Peyer's patch (tissue), 4 donors: ENCODE data around the gene MVK. TPM values are rescaled to one million over a fixed set of nuclear protein-coding genes. Genes with fewer than 3 reads are reported as not detected.

Experiments
- DNase-seq, 3 donors: peaks; one replicate each; pipeline ENCODE4 v3.0.0-alpha.2; 2017 to 2019
- H3K27ac ChIP-seq, 4 donors: fragments of 200-600 bp; sonication (generic); one replicate each; pipeline ENCODE4 v1.5.1; 2016 to 2019
- H3K27me3 ChIP-seq, 2 donors: fragments of 200-600 bp; sonication (generic); one replicate each; pipeline ENCODE4 v1.5.1; 2019
- H3K36me3 ChIP-seq, 3 donors: fragments of 200-600 bp; sonication (generic); one replicate each; pipeline ENCODE4 v1.5.1; 2016 to 2019
- H3K4me1 ChIP-seq, 4 donors: fragments of 200-600 bp; sonication (generic); one replicate each; pipeline ENCODE4 v1.5.1; 2016 to 2019
- H3K4me3 ChIP-seq, 4 donors: fragments of 200-600 bp; sonication (generic); 1 replicate in 3 of 4; 2 replicates in 1 of 4; pipeline ENCODE4 v1.5.1; 2016 to 2019; ENCODE audit warnings: mild to moderate bottlenecking in 1 of 4
- H3K9me3 ChIP-seq, 4 donors: fragments of 200-600 bp; sonication (generic); one replicate each; pipeline ENCODE4 v1.5.1; 2016 to 2019; ENCODE audit warnings: mild to moderate bottlenecking in 1 of 4
- CTCF ChIP-seq, 6 experiments: fragments of 450-650 bp in 4 of 6; fragments of 200-600 bp in 2 of 6; sonication (generic) in 1 of 6; IDR thresholded peaks; one replicate each; pipeline ENCODE4 v1.5.1; 2017 to 2019; ENCODE audit warnings: antibody characterized with exemption in 6 of 6, mild to moderate bottlenecking in 3 of 6, moderate library complexity in 1 of 6
- POLR2A ChIP-seq, 2 donors: fragments of 450-650 bp; IDR thresholded peaks; one replicate each; pipeline ENCODE4 v1.5.1; 2017; ENCODE audit warnings: antibody characterized with exemption in 2 of 2, mild to moderate bottlenecking in 2 of 2, moderate library complexity in 2 of 2
- total RNA-seq, 4 donors: library from RNA; depleted of rRNA; stranded (reverse); fragments of >200 nt; gene quantifications; one replicate each; pipeline ENCODE4 v1.1.0, GENCODE V29; 2016

MVK gene
- total RNA-seq, 4 donors from 2014 or later = 3.3 to 66.7 (median 41.6) TPM

GRCh38 chr12:109595321-109595902 is 21.8 kb downstream of the MVK start:
- DNase-seq = no peak
- no peaks in the 10 kb centered on the region for H3K27me3 ChIP-seq
- no peaks in the 10 kb centered on the region for H3K9me3 ChIP-seq
- peaks cover 0 to 10% (median 3%) of the 10 kb centered on the region in 4 donors for H3K4me1 ChIP-seq
- no peak overlapping the region for H3K4me3 ChIP-seq
- peaks cover 0 to 38% (median 0%) of the 10 kb centered on the region in 3 donors for H3K36me3 ChIP-seq
- TF ChIP-seq POLR2A (IDR thresholded peaks at IDR 0.05) (no peak), CTCF (IDR thresholded peaks at IDR 0.05) (no peak)
- no peak overlapping the region for H3K27ac ChIP-seq

DNA sequence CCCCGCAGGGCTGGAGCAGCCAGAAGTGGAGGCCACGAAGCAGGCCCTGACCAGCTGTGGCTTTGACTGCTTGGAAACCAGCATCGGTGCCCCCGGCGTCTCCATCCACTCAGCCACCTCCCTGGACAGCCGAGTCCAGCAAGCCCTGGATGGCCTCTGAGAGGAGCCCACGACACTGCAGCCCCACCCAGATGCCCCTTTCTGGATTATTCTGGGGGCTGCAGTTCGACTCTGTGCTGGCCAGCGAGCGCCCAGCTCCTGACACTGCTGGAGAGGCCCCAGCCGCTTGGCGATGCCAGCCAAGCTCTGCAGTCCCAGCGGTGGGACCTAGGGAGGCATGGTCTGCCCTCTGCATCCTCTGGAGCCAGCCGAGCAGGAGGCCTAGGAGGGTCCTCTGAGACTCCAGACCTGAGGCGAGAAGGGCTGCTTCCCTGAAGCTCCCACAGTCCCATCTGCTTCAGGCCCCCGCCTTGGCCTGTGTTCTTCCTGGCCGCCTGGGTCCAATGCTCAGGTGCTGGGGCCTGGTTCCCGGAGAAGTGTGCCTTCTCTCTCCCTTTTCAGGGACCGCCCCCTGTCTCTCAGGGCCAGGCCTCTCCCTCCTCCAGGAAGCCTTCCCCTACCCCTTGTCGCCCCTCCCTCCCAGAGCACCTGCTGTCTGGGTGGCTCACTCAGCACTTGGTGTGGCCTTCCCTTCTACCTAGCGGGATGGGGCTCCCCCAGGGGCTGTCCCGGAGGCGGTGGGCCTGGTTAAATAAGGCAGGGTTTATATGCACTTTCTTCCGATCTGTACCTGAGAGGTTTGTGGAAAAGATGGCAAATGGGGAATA is 23.0 kb downstream of the MVK start:
- no peaks in the 10 kb centered on the region for H3K27me3 ChIP-seq
- H3K4me1 ChIP-seq = peaks cover 0 to 10% (median 3%) of the 10 kb centered on the region in 4 donors
- H3K4me3 ChIP-seq = no peak overlapping the region
- peaks cover 0 to 33% (median 0%) of the 10 kb centered on the region in 3 donors for H3K36me3 ChIP-seq
- no peak overlapping the region for H3K27ac ChIP-seq
- no peaks in the 10 kb centered on the region for H3K9me3 ChIP-seq
- no peak for DNase-seq
- TF ChIP-seq CTCF (IDR thresholded peaks at IDR 0.05) (no peak), POLR2A (IDR thresholded peaks at IDR 0.05) (no peak)

- TF ChIP-seq POLR2A (IDR thresholded peaks at IDR 0.05) (no peak), CTCF (IDR thresholded peaks at IDR 0.05) (no peak)
Observed at GRCh38 chr12:109597414-109597794, 23.8 kb downstream of the MVK start.

DNA sequence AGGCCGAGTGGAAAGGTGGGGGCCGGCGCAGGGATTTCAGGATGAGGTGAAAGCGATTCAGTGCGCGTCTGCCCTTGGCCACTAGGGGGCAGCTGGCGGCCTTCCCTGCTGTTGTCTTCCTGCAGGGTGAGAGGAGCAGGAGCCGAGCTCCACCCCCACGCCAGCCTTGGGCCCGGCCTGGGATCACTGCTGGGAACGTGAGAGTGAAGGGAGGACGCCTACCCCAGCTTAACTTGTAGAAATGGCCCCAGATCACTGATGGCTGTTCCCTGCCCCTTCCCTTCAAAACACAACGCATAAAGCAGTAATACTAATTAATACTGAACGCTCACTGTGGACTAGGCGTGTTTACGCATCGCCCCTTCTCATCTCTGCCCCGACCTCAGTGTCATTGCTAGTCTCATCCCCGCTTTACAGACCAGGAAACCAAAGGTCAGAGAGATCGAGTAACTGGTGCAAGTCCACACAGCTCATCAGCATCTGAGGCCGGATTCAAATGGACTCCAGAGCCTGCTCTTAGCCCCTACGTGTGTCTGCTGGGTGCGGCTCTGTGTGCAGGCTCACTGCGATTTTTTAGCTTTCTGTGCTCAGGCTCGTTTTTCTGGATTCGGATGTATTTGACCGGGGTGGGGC is 24.3 kb downstream of the MVK start:
- TF ChIP-seq CTCF (IDR thresholded peaks at IDR 0.05) = peak; percentile 75 to 97 (median 96)
- TF ChIP-seq POLR2A (IDR thresholded peaks at IDR 0.05) = no peak

More at GRCh38 chr12:109597414-109597794, 23.8 kb downstream of the MVK start:
- Histone ChIP-seq H3K4me1 (peaks cover 0 to 10% (median 3%) of the 10 kb centered on the region in 4 donors), H3K4me3 (no peak overlapping the region), H3K27me3 (no peaks in the 10 kb centered on the region), H3K9me3 (no peaks in the 10 kb centered on the region), H3K36me3 (peaks cover 0 to 28% (median 0%) of the 10 kb centered on the region in 3 donors), H3K27ac (no peak overlapping the region)
- DNase-seq = no peak

DNA sequence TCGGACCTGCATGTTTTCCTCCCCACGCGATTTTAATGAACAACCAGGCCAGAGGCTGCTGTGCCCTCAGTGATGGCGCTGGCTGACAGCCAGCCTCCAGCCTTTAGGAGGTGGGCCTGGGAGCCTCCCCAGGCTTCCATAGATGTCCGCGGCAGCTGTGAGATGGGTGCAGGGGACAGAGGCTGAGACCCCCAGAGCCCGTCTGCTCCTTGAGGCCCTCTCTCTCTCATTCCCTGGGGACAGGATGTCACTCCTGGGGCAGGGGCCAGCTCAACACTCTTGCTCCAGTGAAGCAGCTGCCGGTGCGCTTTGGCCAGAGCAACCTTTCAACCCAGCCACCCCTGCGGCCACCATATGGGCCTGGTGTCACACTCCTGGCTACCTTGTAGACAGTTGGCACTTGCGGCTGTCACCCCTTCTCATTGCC is 24.8 kb downstream of the MVK start:
- Histone ChIP-seq H3K9me3 (no peaks in the 10 kb centered on the region), H3K36me3 (peaks cover 0 to 18% (median 0%) of the 10 kb centered on the region in 3 donors), H3K4me1 (peaks cover 0 to 10% (median 3%) of the 10 kb centered on the region in 4 donors), H3K27ac (no peak overlapping the region), H3K27me3 (no peaks in the 10 kb centered on the region), H3K4me3 (no peak overlapping the region)
- no peak for DNase-seq
- TF ChIP-seq CTCF (IDR thresholded peaks at IDR 0.05) = no peak
- no peak for TF ChIP-seq POLR2A (IDR thresholded peaks at IDR 0.05)

More for the DNA sequence above, 24.3 kb downstream of the MVK start:
- H3K27me3 ChIP-seq = no peaks in the 10 kb centered on the region
- H3K4me1 ChIP-seq = peaks cover 0 to 10% (median 3%) of the 10 kb centered on the region in 4 donors
- H3K36me3 ChIP-seq = peaks cover 0 to 23% (median 0%) of the 10 kb centered on the region in 3 donors
- DNase-seq = peak; percentile 64 to 91 (median 91)
- H3K27ac ChIP-seq = no peak overlapping the region
- no peaks in the 10 kb centered on the region for H3K9me3 ChIP-seq
- no peak overlapping the region for H3K4me3 ChIP-seq
